CD4-positive, alpha-beta T cell treated with Interleukin-6 at 100 ng/mL for 8 hours (primary cell): ENCODE measurements around the gene C8G.

Experiments used
- DNase-seq: peaks from one replicate; pipeline ENCODE4 v3.0.0-alpha.2; 2020; ENCODE audit warnings: mixed read lengths, low spot score

The C8G gene

DNA sequence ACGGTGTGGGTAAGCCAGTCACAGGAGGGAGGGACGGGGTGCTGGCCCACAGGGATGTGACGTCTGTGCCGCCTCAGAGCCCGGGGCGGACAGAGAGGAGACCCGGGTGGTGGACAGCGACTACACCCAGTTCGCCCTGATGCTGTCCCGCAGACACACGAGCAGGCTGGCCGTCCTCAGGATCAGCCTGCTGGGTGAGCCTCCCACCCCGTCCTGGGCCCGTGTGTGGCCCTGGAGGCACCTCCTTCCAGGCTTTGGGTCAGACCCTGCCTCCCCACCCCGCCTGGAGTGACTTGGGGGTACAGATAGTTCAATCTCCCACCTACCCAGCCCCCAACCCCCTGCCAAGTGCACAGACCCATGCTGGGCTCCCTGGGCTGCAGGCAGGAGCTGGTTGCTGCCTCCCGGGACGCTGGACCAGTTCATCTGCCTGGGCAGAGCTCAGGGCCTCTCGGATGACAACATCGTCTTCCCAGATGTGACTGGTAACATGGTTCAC lies 8.8 kb downstream of the C8G start:
- DNase-seq: no peak

- no peak for DNase-seq
Measured at GRCh38 chr9:136954270-136955083, 9.4 kb downstream of the C8G start.

GRCh38 chr9:136955202-136955942 lies 10.3 kb downstream of the C8G start:
- no peak for DNase-seq

- no peak for DNase-seq
Measured at GRCh38 chr9:136955943-136956335, 10.9 kb downstream of the C8G start.

DNA sequence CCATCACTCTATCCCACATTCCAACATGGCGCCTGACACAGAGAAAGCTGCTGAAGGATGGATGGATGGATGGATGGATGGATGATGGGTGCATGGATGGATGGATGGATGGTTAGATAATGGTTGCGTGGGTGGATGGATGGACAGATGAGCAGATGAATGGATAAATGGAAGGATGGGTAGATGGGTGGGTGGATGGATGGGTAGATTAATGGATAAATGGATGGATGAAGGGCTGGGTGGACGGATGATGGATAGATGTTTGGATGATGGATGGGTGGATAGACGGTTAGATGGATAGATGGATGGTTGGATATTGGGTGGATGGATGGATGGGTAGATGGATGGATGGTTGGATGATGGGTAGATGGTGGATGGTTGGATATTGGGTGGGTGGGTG lies 11.6 kb downstream of the C8G start:
- DNase-seq: no peak

- no peak for DNase-seq
Measured at GRCh38 chr9:136957461-136957860, 12.4 kb downstream of the C8G start.

- no peak for DNase-seq
Measured at GRCh38 chr9:136957901-136958300, 12.9 kb downstream of the C8G start.

DNA sequence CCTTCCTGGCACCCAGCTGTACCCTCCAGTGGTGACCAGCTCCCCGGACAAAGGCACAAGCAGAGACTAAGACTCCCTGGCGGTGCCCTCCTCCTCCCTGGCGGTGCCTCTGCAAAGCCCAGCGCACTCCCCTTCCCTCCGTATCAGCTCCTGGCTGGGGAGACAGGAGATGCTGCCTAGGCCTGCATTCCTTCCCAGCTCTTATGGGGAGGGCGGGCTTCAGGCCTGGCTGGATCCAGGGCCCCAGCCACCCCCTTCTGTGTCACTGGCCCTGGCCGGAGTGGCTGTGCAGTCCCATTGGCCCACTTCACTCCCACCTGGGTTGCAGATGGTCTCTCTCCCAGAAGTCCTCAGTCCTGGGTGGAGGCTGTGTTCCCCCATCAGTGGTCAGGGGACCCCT lies 13.4 kb downstream of the C8G start:
- DNase-seq: no peak

DNA sequence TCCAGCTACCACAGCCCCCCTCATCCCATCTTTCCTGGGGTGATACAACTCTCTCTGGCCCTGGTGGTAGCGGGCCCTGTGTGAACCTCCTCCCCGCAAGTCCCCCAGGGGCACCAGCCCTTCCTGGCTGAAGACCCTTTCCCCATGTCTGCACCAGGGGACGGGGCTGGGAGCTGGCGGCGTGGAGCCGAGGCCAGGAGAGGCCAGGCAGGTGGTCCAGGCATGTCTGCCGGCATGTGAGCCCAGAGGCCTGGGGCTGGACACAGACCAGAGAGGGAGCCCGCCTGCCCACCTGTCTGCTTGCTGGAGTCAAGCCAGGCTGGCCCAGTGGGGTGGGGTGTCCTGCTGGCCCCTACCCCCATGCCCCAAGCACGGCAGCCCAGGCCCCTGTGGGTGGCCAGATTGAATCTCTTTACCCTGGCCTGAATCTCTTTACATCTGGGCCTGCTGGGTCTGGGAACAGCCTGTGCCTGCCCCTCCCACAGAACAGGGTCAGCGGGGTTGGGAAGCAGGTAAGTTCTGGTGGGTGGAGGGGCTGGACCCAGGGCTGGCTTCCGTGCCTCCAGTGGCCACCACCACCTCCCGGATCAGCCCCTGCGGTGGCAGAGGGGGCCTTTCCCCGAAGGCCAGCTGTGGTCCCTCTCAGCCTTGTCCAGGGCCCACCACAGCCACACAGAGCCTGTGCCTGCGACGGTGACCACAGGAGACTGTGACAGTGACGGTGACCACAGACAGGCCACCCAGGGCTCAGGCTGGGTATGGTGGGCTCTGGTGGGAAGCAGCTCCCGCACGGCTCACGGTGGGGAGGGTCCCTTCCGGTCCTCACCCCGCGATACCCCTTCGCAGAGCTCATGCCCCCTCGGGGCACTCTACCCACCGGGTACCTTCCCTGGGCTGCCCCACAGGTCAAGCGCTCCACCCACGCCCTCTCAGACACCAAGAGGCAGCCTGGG lies 14.1 kb downstream of the C8G start:
- DNase-seq: no peak

DNA sequence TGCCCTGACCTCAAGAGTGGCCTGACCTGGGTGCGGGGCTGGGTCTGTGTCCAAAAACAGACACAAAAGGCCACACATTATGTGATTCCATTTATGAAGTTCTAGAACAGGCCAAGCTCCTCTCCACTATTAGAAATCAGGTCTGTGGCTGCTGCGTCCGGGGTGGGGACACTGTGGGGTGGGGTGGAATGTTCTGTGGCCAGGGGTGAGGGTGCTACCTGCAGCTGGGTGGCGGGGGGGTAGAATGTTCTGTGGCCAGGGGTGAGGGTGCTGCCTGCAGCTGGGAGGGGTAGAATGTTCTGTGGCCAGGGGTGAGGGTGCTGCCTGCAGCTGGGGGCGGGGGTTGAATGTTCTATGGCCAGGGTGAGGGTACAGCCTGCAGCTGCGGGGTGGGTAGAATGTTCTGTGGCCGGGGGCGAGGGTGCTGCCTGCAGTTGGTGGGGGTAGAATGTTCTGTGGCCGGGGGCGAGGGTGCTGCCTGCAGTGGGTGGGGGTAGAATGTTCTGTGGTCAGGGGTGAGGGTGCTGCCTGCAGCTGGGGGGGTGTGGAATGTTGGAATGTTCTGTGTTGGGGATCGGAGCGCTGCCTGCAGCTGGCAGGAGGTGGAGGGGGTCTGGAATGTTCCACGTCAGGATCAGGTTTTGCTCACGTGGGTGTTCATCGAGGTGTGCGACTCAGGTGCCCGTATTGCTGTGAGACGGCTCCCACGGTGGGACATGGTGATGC lies 15.3 kb downstream of the C8G start:
- peak; percentile 53 for DNase-seq

DNA sequence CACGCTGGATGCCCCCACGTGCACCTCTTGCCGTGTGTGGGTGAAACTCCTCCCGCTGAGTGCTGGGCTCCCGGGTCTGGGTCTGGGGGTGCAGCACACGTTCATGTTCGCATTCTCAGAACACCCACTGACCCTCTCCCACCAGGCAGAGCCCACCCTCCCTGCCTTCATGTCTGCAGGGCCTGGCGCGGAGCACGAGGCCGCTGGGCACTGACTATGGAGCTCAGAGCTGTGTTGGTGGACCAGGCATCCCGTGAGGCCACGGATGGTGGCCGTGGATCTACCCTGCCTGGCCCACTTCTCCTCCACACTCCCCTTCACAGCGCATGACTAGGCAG lies 15.9 kb downstream of the C8G start:
- DNase-seq: no peak

DNA sequence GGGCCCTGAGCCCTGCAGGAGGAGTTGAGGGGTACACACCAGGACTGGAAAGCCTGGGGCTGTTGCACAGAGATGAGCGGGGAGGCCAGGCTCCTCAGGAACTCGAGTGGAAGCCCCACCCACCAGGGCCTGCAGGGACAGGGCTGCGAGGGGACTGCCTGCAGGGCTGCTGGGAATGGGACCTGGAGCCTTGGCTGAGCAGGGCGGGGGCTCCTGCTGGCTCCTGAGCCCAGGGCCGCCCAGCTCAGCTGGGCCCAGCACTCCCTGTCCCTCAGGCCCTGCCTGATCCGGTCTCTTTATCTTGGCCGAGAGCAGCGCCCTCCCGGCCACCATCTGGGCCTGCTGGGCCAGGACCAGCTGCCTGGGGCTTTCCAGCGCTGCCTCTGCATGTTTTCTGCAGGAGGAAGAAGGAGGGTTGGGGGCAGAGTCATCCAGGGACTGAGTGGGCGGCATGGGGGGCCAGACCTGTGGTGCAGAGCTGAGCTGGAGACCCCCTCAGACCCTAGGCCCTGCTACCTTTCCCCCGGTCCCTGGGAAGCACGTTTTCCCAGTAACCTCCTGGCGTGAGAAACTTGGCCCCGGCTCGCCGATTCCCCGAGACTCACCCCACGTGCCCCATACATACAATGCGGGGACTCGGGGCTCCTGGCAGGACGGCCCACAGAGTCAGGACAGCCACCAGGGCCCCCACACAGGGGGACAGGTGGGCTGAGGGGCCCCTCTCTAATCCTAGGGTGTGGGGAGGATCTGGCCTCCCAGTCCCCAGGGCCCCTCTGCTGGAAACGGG lies 16.4 kb downstream of the C8G start:
- no peak for DNase-seq

DNA sequence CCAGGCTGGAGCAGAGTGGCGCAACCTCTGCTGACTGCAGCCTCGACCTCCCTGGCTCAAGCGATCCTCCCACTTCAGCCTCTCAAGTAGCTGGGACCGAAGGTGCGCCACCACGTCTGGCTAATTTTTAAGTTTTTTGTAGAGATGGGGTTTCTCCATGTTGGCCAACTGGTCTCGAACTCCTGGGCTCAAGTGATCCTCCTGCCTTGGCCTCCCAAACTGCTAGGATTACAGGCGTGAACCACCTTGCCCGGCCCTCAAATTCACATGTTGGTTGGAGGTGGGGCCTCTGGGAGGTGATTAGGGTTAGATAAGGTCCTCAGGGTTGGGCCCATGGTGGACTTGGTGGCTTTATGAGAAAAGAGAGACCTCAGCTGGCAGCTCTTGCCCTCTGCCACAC lies 17.1 kb downstream of the C8G start:
- DNase-seq: no peak

GRCh38 chr9:136962701-136963248 lies 17.7 kb downstream of the C8G start:
- DNase-seq: no peak

DNA sequence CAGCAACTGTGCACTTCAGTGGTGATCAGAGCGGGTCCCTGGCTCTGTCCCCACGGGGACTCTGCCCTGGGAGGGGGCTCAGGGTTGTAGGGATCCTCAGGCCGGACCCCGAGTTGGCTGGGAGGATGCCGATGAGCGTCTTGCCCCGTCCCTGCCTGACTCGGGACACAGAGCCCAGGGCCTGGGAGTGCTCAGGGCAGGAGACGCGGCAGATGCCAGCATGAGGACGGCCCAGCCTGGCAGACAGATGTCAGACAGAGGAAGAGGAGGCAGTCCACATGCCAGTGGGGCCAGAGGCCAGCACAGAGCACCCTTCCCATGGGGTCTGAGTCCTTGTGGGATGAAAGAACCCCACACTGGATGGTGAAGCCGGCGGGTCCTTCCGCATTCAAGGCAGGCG lies 18.3 kb downstream of the C8G start:
- no peak for DNase-seq

DNA sequence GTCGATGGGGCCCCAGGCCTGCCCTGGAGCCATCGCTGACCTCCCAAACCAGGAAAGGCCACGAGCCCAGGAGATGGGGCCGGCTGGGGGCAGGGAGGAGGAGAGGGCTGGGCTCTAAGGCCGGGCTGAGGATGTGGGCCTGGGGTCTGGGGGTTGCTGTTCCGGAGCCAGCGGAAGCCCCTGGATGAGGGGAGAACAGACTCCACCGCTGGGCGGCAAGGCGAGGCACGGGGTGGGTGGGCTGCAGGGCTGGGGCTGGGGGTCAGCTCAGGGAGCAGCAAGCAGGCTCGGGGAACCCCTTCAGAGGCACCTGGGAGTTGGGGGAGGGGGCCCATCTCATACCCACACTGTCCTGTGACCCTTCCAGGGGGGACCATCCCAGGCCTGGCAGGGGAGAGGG lies 18.7 kb downstream of the C8G start:
- DNase-seq: no peak

DNA sequence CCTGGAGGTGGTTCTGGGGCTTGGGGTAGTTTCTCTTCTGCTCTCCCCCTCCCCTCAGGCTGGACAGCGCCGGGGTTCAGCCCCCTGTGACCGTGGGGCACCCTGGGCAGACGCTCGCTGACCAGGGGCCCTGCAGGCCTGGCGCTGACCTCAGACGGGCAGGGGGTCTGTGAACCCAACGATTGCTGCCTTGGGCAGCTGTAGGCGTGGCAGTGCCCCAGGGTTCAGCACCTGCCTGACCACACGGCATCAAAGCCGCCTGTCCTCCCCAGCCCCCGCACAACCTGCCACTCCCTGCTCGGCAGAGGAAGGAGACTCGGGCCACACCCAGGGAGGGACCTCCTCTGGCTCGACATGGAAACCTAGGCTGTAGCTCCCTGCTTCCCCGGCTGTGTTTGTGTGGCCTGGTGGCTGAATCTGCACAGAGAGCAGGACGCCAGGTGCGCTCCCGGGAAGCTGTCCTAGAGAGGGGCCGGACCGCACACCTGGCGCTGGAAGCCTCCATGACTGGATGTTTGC lies 19.2 kb downstream of the C8G start:
- no peak for DNase-seq

DNA sequence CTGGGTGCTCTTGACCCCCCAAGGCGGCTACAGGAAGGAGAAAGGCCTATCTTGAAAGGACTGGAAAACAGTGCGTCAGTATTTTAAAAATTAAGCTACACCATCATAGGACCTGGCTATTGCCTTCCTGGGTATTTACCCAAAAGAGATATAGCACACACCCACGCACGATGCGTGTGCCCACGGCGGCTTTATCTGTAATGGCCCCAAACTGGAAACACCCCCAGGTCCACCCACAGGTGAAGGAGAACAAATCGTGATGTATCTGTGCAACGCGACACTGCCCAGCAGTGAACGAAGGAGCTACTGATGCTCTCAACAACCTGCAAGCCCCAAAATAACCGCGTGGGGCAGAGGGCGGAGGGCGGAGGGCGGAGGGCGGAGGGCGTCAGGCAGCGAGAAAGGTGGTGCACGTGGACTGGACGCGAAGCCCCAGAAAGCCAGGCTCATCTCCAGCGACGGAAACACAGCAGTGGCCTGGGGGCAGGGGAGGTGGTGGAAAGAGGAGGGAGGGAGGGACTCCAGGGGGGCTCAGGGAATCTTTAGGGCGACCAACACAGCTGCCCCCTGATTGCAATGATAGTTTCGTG lies 19.9 kb downstream of the C8G start:
- DNase-seq: no peak

DNA sequence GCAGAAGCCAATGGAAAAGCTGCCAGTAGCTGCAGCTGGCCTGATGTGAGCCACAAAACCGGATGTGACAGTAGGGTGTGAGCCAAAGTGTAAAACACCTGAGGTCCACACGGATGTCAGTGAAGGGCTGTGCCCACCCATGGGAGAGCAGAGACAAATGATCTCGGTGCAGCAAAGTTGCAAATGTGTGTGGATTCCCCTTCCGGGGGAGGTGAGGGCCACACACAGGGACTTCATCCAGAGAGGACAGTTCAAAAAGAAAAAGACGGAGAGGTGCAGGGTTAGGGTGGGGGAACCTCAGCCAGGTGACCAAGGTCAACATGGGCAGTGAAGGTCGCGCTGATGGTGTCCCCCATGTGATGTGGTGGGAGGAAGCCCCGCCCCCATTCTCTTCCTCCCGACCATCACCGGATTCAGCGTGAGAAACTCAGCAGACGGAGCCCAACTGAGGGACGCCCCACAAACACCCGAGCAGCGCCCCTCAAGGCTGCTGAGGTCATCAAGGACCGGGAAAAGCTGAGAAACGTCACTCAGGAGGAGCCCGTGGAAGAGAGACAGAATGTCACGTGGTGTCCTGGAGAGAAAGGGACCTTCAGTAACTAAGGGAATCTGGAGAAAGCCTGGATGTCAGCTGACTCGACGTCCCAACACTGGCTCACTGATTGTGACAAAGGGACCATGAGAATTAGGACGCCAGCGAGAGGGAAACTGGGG lies 20.9 kb downstream of the C8G start:
- DNase-seq: peak; percentile 42
